HL-60 (cell line): ENCODE measurements around the gene BGN.

ENCODE experiments used
- DNase-seq, 2 experiments: peaks; one replicate each; pipeline ENCODE4 v3.0.0-alpha.2; 2010 to 2020; ENCODE audit warnings: low read depth in 1 of 2, low spot score in 1 of 2
- H3K27ac ChIP-seq: fragments of 250-450 bp; sonication (Bioruptor Pico); replicated peaks from 2 replicates; pipeline ENCODE4 v1.5.1; 2020; ENCODE audit warnings: mild to moderate bottlenecking, moderate library complexity
- H3K27me3 ChIP-seq: fragments of 250-450 bp; sonication (Bioruptor Pico); 2 replicates; pipeline ENCODE4 v1.5.1; 2021; ENCODE audit warnings: mild to moderate bottlenecking, moderate library complexity; ENCODE audit not compliant: insufficient read depth, poor library complexity, severe bottlenecking
- H3K4me3 ChIP-seq: replicated peaks from 2 replicates; pipeline ENCODE4 v1.5.1; 2011; ENCODE audit warnings: mild to moderate bottlenecking, control low read depth, low read length; ENCODE audit not compliant: insufficient read depth
- GABPA ChIP-seq: IDR thresholded peaks from 2 replicates; pipeline ENCODE4 v1.6.1; 2012; ENCODE audit warnings: low read depth
- POLR2AphosphoS5 ChIP-seq: IDR thresholded peaks from 2 replicates; pipeline ENCODE4 v1.6.1; 2012; ENCODE audit warnings: low read depth
- SPI1 ChIP-seq: IDR thresholded peaks from 2 replicates; pipeline ENCODE4 v1.6.1; 2012; ENCODE audit warnings: low read depth, mild to moderate bottlenecking, borderline replicate concordance
- TF ChIP-seq, protein P1 (sequence below): IDR thresholded peaks from one replicate; pipeline ENCODE4 v1.5.1; 2011; ENCODE audit warnings: low read length, control low read depth, inconsistent platforms; ENCODE audit not compliant: insufficient read depth
- TF ChIP-seq, protein P2 (sequence below): IDR thresholded peaks from 2 replicates; pipeline ENCODE4 v1.6.1; 2012; ENCODE audit warnings: low read depth; ENCODE audit not compliant: insufficient replicate concordance

Gene BGN

DNA sequence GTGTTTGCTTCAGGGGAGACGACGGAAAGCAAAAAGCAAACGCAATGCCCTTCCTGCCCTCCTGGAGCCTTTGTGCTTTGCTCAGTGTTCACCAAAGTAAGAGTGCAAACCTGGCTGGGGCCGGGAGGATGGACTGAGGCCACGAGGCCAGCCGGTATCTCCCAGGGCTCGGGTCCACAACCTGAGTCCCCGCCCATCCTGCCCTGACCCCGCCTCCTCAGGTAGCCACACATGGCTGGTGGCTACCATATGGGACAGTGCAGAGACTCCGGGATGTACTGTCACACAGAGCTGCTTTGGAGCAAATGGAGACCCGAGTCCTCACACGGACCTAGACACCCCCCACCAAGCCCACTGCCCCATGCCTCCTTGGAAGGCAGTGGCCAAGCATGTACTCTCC lies 27.5 kb downstream of the BGN start:
- no peak for DNase-seq
- Histone ChIP-seq H3K27ac (no peak overlapping the region), H3K27me3 (peaks cover 6% of the 10 kb centered on the region), H3K4me3 (no peak overlapping the region)
- TF ChIP-seq GABPA (no peak), SPI1 (no peak), POLR2AphosphoS5 (no peak)
- TF ChIP-seq, protein P1, sequence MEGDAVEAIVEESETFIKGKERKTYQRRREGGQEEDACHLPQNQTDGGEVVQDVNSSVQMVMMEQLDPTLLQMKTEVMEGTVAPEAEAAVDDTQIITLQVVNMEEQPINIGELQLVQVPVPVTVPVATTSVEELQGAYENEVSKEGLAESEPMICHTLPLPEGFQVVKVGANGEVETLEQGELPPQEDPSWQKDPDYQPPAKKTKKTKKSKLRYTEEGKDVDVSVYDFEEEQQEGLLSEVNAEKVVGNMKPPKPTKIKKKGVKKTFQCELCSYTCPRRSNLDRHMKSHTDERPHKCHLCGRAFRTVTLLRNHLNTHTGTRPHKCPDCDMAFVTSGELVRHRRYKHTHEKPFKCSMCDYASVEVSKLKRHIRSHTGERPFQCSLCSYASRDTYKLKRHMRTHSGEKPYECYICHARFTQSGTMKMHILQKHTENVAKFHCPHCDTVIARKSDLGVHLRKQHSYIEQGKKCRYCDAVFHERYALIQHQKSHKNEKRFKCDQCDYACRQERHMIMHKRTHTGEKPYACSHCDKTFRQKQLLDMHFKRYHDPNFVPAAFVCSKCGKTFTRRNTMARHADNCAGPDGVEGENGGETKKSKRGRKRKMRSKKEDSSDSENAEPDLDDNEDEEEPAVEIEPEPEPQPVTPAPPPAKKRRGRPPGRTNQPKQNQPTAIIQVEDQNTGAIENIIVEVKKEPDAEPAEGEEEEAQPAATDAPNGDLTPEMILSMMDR: no peak
- TF ChIP-seq, protein P2, sequence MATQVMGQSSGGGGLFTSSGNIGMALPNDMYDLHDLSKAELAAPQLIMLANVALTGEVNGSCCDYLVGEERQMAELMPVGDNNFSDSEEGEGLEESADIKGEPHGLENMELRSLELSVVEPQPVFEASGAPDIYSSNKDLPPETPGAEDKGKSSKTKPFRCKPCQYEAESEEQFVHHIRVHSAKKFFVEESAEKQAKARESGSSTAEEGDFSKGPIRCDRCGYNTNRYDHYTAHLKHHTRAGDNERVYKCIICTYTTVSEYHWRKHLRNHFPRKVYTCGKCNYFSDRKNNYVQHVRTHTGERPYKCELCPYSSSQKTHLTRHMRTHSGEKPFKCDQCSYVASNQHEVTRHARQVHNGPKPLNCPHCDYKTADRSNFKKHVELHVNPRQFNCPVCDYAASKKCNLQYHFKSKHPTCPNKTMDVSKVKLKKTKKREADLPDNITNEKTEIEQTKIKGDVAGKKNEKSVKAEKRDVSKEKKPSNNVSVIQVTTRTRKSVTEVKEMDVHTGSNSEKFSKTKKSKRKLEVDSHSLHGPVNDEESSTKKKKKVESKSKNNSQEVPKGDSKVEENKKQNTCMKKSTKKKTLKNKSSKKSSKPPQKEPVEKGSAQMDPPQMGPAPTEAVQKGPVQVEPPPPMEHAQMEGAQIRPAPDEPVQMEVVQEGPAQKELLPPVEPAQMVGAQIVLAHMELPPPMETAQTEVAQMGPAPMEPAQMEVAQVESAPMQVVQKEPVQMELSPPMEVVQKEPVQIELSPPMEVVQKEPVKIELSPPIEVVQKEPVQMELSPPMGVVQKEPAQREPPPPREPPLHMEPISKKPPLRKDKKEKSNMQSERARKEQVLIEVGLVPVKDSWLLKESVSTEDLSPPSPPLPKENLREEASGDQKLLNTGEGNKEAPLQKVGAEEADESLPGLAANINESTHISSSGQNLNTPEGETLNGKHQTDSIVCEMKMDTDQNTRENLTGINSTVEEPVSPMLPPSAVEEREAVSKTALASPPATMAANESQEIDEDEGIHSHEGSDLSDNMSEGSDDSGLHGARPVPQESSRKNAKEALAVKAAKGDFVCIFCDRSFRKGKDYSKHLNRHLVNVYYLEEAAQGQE: no peak

DNA sequence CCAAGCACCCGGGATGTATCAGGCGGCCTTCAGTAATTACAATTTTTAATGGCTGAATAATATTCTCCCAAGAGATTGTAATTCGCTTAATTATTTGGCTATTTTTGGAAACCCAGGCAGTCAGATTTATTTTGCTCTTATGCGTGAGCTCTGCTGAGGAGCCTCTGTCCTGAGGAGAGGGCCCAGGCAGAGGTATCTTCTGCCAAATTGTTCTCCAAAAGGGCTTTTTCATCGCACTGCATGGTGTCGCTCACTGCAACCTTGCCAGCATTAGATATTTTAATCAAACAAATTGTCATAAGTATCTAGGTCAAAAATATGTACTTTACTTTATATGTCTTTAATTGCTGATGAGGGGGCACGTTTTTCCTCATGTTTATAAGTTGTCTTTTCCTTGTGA lies 28.5 kb downstream of the BGN start:
- peaks cover 4% of the 10 kb centered on the region for H3K27me3 ChIP-seq
- H3K27ac ChIP-seq: no peak overlapping the region
- no peak overlapping the region for H3K4me3 ChIP-seq
- no peak for DNase-seq
- TF ChIP-seq, protein P2: no peak
- TF ChIP-seq, protein P1: no peak
- TF ChIP-seq SPI1: no peak
- no peak for TF ChIP-seq GABPA
- no peak for TF ChIP-seq POLR2AphosphoS5

DNA sequence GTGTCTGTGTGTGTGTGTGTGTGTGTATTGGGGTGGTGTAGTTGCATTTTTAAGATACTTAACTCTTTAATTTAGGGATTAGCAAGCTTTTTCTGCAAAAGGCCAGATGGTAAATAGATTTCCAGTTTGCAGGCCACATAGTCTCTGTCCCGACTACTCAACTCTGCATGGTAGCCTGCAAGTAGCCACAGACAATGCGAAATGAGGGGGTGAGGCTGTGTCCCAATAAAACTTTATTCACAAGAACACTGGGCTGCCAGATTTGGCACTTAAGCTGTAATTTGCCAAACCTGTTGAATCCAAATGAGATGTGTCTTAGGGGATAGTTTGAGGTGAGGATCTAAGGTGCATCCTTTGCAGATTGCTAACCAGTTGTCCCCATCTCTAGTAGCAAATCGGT lies 29.5 kb downstream of the BGN start:
- no peak for DNase-seq
- H3K27me3 ChIP-seq: no peaks in the 10 kb centered on the region
- H3K27ac ChIP-seq: no peak overlapping the region
- no peak for TF ChIP-seq POLR2AphosphoS5
- TF ChIP-seq, protein P1: no peak
- TF ChIP-seq, protein P2: no peak
- TF ChIP-seq GABPA: no peak
- TF ChIP-seq SPI1: no peak
- H3K4me3 ChIP-seq: no peak overlapping the region
